ENCODE data around the gene KHK. TPM values are rescaled to one million over a fixed set of nuclear protein-coding genes. Genes with fewer than 3 reads are reported as not detected.

KHK gene
- total RNA-seq, 2 donors from 2014 or later = 0.91 to 7.0 TPM

GRCh38 chr2:27134781-27135477, 48.4 kb downstream of the KHK start:
- no peak for DNase-seq (ENCODE audit: low spot score)
- no peaks in the 10 kb centered on the region for H3K27me3 ChIP-seq (replicated peaks; ENCODE audit: insufficient read depth)
- no peaks in the 10 kb centered on the region for H3K9me3 ChIP-seq
- intact Hi-C loops (cut with DNase I) = no loop called here
- TF ChIP-seq, protein P1, sequence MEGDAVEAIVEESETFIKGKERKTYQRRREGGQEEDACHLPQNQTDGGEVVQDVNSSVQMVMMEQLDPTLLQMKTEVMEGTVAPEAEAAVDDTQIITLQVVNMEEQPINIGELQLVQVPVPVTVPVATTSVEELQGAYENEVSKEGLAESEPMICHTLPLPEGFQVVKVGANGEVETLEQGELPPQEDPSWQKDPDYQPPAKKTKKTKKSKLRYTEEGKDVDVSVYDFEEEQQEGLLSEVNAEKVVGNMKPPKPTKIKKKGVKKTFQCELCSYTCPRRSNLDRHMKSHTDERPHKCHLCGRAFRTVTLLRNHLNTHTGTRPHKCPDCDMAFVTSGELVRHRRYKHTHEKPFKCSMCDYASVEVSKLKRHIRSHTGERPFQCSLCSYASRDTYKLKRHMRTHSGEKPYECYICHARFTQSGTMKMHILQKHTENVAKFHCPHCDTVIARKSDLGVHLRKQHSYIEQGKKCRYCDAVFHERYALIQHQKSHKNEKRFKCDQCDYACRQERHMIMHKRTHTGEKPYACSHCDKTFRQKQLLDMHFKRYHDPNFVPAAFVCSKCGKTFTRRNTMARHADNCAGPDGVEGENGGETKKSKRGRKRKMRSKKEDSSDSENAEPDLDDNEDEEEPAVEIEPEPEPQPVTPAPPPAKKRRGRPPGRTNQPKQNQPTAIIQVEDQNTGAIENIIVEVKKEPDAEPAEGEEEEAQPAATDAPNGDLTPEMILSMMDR (IDR thresholded peaks at IDR 0.05) = no peak
- TF ChIP-seq POLR2AphosphoS5 (IDR thresholded peaks at IDR 0.05) = no peak
- no peak for TF ChIP-seq POLR2A (IDR thresholded peaks at IDR 0.05)
- H3K27ac ChIP-seq = peak overlapping the region; percentile 82 to 88
- 64% methylated on average over 28 of the region's 33 CpGs for WGBS
- peaks cover 7 to 17% of the 10 kb centered on the region in 2 donors for H3K36me3 ChIP-seq
- H3K4me3 ChIP-seq = peak overlapping the region; percentile 78 to 96
- peaks cover 8% of the 10 kb centered on the region for H3K4me1 ChIP-seq (replicated peaks)

GRCh38 chr2:27135478-27135955, 48.9 kb downstream of the KHK start:
- WGBS = 92% methylated on average over 12 of the region's 12 CpGs
- DNase-seq (ENCODE audit: low spot score) = no peak
- Histone ChIP-seq H3K36me3 (peaks cover 7 to 12% of the 10 kb centered on the region in 2 donors), H3K4me3 (no peak overlapping the region), H3K27ac (no peak overlapping the region), H3K27me3 (replicated peaks; ENCODE audit: insufficient read depth) (no peaks in the 10 kb centered on the region), H3K4me1 (replicated peaks) (peaks cover 8% of the 10 kb centered on the region), H3K9me3 (no peaks in the 10 kb centered on the region)
- intact Hi-C loops (cut with DNase I) = no loop called here
- TF ChIP-seq POLR2AphosphoS5 (IDR thresholded peaks at IDR 0.05) = no peak
- no peak for TF ChIP-seq POLR2A (IDR thresholded peaks at IDR 0.05)
- TF ChIP-seq, protein P1 (IDR thresholded peaks at IDR 0.05) = no peak

DNA sequence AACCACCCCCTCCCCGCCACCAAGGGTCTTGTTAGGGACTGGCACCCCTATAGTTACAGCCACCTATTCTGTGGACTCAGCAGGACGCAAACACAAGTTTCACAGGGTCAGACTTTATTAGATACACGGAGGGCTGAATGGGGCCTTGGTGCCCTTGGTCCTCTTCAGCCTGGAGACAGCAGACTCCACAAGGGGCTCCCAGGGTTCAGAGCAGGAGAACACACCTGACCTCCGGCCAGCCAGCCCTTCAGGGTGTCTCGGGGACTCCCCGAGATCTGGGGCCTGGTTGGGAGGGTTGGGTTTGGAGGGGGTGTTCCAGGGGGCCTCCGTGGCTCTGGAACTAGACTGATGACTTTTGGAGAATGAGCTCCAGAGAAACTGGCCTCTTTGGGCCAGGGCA, 50.2 kb downstream of the KHK start:
- 91% methylated on average over 7 of the region's 7 CpGs for WGBS
- no peak for DNase-seq (ENCODE audit: low spot score)
- H3K36me3 ChIP-seq = peaks cover 6 to 10% of the 10 kb centered on the region in 2 donors
- H3K4me3 ChIP-seq = no peak overlapping the region
- no peak for TF ChIP-seq POLR2A (IDR thresholded peaks at IDR 0.05)
- TF ChIP-seq, protein P1 (IDR thresholded peaks at IDR 0.05) = no peak
- no peak for TF ChIP-seq POLR2AphosphoS5 (IDR thresholded peaks at IDR 0.05)
- intact Hi-C loops (cut with DNase I) = no loop called here
- no peaks in the 10 kb centered on the region for H3K9me3 ChIP-seq
- H3K27ac ChIP-seq = no peak overlapping the region
- H3K27me3 ChIP-seq (replicated peaks; ENCODE audit: insufficient read depth) = no peaks in the 10 kb centered on the region
- peaks cover 8% of the 10 kb centered on the region for H3K4me1 ChIP-seq (replicated peaks)

GRCh38 chr2:27137322-27137935, 50.9 kb downstream of the KHK start:
- H3K27ac ChIP-seq = no peak overlapping the region
- no peak for DNase-seq (ENCODE audit: low spot score)
- peaks cover 0 to 4% of the 10 kb centered on the region in 2 donors for H3K36me3 ChIP-seq
- 86% methylated on average over 20 of the region's 21 CpGs for WGBS
- no peaks in the 10 kb centered on the region for H3K9me3 ChIP-seq
- no peak for TF ChIP-seq POLR2A (IDR thresholded peaks at IDR 0.05)
- TF ChIP-seq, protein P1 (IDR thresholded peaks at IDR 0.05) = no peak
- TF ChIP-seq POLR2AphosphoS5 (IDR thresholded peaks at IDR 0.05) = no peak
- H3K4me1 ChIP-seq (replicated peaks) = peaks cover 8% of the 10 kb centered on the region
- H3K4me3 ChIP-seq = no peak overlapping the region
- H3K27me3 ChIP-seq (replicated peaks; ENCODE audit: insufficient read depth) = no peaks in the 10 kb centered on the region
- intact Hi-C loops (cut with DNase I) = no loop called here

Data from prostate gland (tissue), 2 donors.